GM12878 (cell line): ENCODE measurements around the gene MTSS2. TPM values are rescaled to one million over a fixed set of nuclear protein-coding genes. Genes with fewer than 3 reads are reported as not detected.

ENCODE experiments used
- ATAC-seq: fragments of 200-7000 bp; cut with Tn5 transposase; 3 replicates; pipeline ENCODE4 v1.9.1; 2020; ENCODE audit warnings: mild to moderate bottlenecking, moderate library complexity
- BruUV-seq: library from RNA; stranded (reverse); fragments of 400-500 nt; replicated peaks from 2 replicates; lab custom pipeline; 2021; lab: Mats Ljungman, UMichigan
- CTCF ChIA-PET: fragments of 300-600 bp; sonication (Branson Sonifier 250); formaldehyde crosslinking; extraction: SDS; loops from one replicate; lab custom pipeline; 2021; ENCODE audit warnings: inconsistent platforms; lab: Yijun Ruan, JAX
- POLR2A ChIA-PET: fragments of 350-600 bp; formaldehyde crosslinking; extraction: SDS; loops from one replicate; lab custom pipeline; 2021; ENCODE audit warnings: inconsistent platforms; lab: Charles Lee
- RAD21 ChIA-PET: fragments of 300-600 bp; sonication (Branson Sonifier 250); formaldehyde crosslinking; loops from one replicate; lab custom pipeline; 2023; ENCODE audit warnings: antibody characterized with exemption; ENCODE audit not compliant: unreplicated experiment; lab: Charles Lee
- SMC1A ChIA-PET: fragments of 300-600 bp; sonication (Branson Sonifier 250); formaldehyde crosslinking; loops from one replicate; lab custom pipeline; 2023; ENCODE audit not compliant: unreplicated experiment, uncharacterized antibody; lab: Charles Lee
- DNase-seq: peaks from one replicate; pipeline ENCODE4 v3.0.0-alpha.2; 2011; ENCODE audit warnings: low read depth, low spot score
- FAIRE-seq: peaks from 3 replicates; lab custom pipeline; 2011; peaks lifted over from hg19 to GRCh38; lab: Jason Lieb, UNC
- H2AFZ ChIP-seq: 2 replicates; pipeline ENCODE4 v1.6.0; 2011; ENCODE audit warnings: low read depth, low read length, control low read depth; ENCODE audit not compliant: control insufficient read depth
- H3K27ac ChIP-seq: 2 replicates; pipeline ENCODE4 v1.5.1; 2011; ENCODE audit warnings: control low read depth; ENCODE audit not compliant: control insufficient read depth, insufficient read depth
- H3K27me3 ChIP-seq, 2 experiments: replicated peaks in 1 of 2; 2 replicates each; pipeline versions ENCODE4 v1.6.0 to v1.6.1; 2011; ENCODE audit warnings: low read length in 1 of 2; ENCODE audit not compliant: control insufficient read depth in 2 of 2, insufficient read depth in 2 of 2
- H3K36me3 ChIP-seq, 2 experiments: 2 replicates each; pipeline ENCODE4 v1.5.1; 2011; ENCODE audit warnings: low read length in 1 of 2; ENCODE audit not compliant: control insufficient read depth in 2 of 2, insufficient read depth in 2 of 2
- H3K4me1 ChIP-seq: 2 replicates; pipeline ENCODE4 v1.6.1; 2011; ENCODE audit warnings: mild to moderate bottlenecking, low read length, moderate library complexity, mixed read lengths; ENCODE audit not compliant: control insufficient read depth, insufficient read depth
- H3K4me2 ChIP-seq: 2 replicates; pipeline ENCODE4 v1.6.0; 2011; ENCODE audit warnings: control low read depth; ENCODE audit not compliant: control insufficient read depth, insufficient read depth
- H3K4me3 ChIP-seq: fragments of 200-600 bp; sonication (generic); 2 replicates; pipeline ENCODE4 v1.5.1; 2016
- H3K79me2 ChIP-seq: 2 replicates; pipeline ENCODE4 v1.6.0; 2011; ENCODE audit warnings: low read length; ENCODE audit not compliant: control insufficient read depth, insufficient read depth
- H3K9ac ChIP-seq: 2 replicates; pipeline ENCODE4 v1.8.0; 2011; ENCODE audit warnings: low read length, control low read depth, mixed read lengths; ENCODE audit not compliant: control insufficient read depth, insufficient read depth
- H3K9me3 ChIP-seq: replicated peaks from 3 replicates; pipeline ENCODE4 v1.5.1; 2011; ENCODE audit warnings: mild to moderate bottlenecking, low read length; ENCODE audit not compliant: control insufficient read depth, insufficient read depth
- H4K20me1 ChIP-seq: 2 replicates; pipeline ENCODE4 v1.6.0; 2011; ENCODE audit not compliant: control insufficient read depth, insufficient read depth
- CBX5 ChIP-seq: sonication (generic); IDR thresholded peaks from 2 replicates; pipeline ENCODE4 v1.6.1; 2016; ENCODE audit warnings: low read depth, moderate library complexity, mild to moderate bottlenecking, inconsistent platforms
- EED ChIP-seq: sonication (generic); IDR thresholded peaks from 2 replicates; pipeline ENCODE4 v1.6.1; 2016; ENCODE audit warnings: antibody characterized with exemption, low read depth
- LARP7 ChIP-seq: fragments of 450-650 bp; IDR thresholded peaks from 2 replicates; pipeline ENCODE4 v1.6.1; 2017; ENCODE audit warnings: mild to moderate bottlenecking
- MAX ChIP-seq: IDR thresholded peaks from 2 replicates; pipeline ENCODE4 v1.6.1; 2012; ENCODE audit warnings: low read depth, low read length, improper control_type of control experiment
- MEF2B ChIP-seq: fragments of 450-650 bp; IDR thresholded peaks from 2 replicates; pipeline ENCODE4 v1.6.1; 2018; ENCODE audit warnings: mild to moderate bottlenecking, moderate library complexity; ENCODE audit not compliant: partially characterized antibody, poor library complexity, severe bottlenecking
- MLLT1 ChIP-seq: fragments of 450-650 bp; IDR thresholded peaks from 2 replicates; pipeline ENCODE4 v1.6.1; 2016; ENCODE audit warnings: mild to moderate bottlenecking
- MYC ChIP-seq: IDR thresholded peaks from 2 replicates; pipeline ENCODE4 v1.6.1; 2011; ENCODE audit warnings: mild to moderate bottlenecking, low read length, moderate library complexity, inconsistent platforms; ENCODE audit not compliant: insufficient read depth, insufficient replicate concordance, insufficient read length, severe bottlenecking
- PAX5 ChIP-seq: IDR thresholded peaks from 2 replicates; pipeline ENCODE4 v1.6.1; 2011; ENCODE audit warnings: low read depth, low read length, borderline replicate concordance
- SIX5 ChIP-seq: IDR thresholded peaks from 2 replicates; pipeline ENCODE4 v1.6.1; 2011; ENCODE audit warnings: mild to moderate bottlenecking, low read depth, low read length, moderate library complexity; ENCODE audit not compliant: severe bottlenecking
- SMARCA5 ChIP-seq: fragments of 450-650 bp; IDR thresholded peaks from 2 replicates; pipeline ENCODE4 v1.6.1; 2017; ENCODE audit warnings: mild to moderate bottlenecking
- SREBF1 ChIP-seq: IDR thresholded peaks from 2 replicates; pipeline ENCODE4 v1.6.1; 2012; ENCODE audit warnings: mild to moderate bottlenecking, low read length
- SRF ChIP-seq, 2 experiments: IDR thresholded peaks; 2 replicates each; pipeline ENCODE4 v1.6.1; 2011; ENCODE audit warnings: low read depth in 2 of 2, low read length in 2 of 2, mild to moderate bottlenecking in 1 of 2, moderate library complexity in 1 of 2
- TCF7 ChIP-seq: IDR thresholded peaks from 2 replicates; pipeline ENCODE4 v1.6.1; 2014; ENCODE audit warnings: antibody characterized with exemption, borderline replicate concordance
- ZNF687 ChIP-seq: fragments of 450-650 bp; IDR thresholded peaks from 2 replicates; pipeline ENCODE4 v1.6.1; 2017; ENCODE audit warnings: mild to moderate bottlenecking, moderate library complexity
- ZSCAN29 ChIP-seq: fragments of 450-650 bp; IDR thresholded peaks from 2 replicates; pipeline ENCODE4 v1.6.1; 2017; ENCODE audit warnings: mild to moderate bottlenecking, moderate library complexity
- WGBS: methylation state at CpG from one replicate; pipeline ENCODE4 v1.1.6; 2016; ENCODE audit warnings: low lambda C conversion rate; ENCODE audit not compliant: insufficient replicate concordance, insufficient coverage; ENCODE audit errors: missing lambda C conversion rate; 5-methylcytosine and 5-hydroxymethylcytosine counted together
- in situ Hi-C: fragments of 300-500 bp; cut with MboI; formaldehyde crosslinking; loops from 9 replicates; pipeline ENCODE4 v1.14.3; 2018; ENCODE audit warnings: mixed read lengths
- intact Hi-C: fragments of 100-400 bp; cut with micrococcal nuclease; formaldehyde crosslinking; loops from one replicate; pipeline ENCODE4 v1.14.2; 2022; ENCODE audit not compliant: unreplicated experiment
- polyA plus RNA-seq, 11 experiments: library from polyadenylated mRNA; depleted of rRNA in 4 of 11; unstranded in 6 of 11; stranded (reverse) in 5 of 11; fragments of >200 nt; fragmentation: Nextera tagmentation in 4 of 11; fragmentation: Illumina TruSeq in 1 of 11; extraction: Ambion mirVana in 4 of 11; extraction: Trizol in 1 of 11; gene quantifications; 1 replicate in 1 of 11; 2 replicates in 10 of 11; pipeline versions ENCODE4 v1.2.1 to v1.2.3, GENCODE V29; 2011 to 2016; ENCODE audit warnings: inconsistent platforms in 2 of 11, missing spikeins in 2 of 11, low read depth in 1 of 11
- total RNA-seq, 4 experiments: library from RNA; depleted of rRNA in 3 of 4; stranded (reverse); fragments of >200 nt in 3 of 4; fragmentation: Illumina TruSeq in 1 of 4; extraction: Trizol in 1 of 4; gene quantifications; 2 replicates each; pipeline versions ENCODE4 v1.2.1 to v1.2.3, GENCODE V29; 2013 to 2021

The MTSS2 gene
- total and polyA plus RNA-seq, 10 of the 15 experiments (the other 5 are each of a cell fraction or from before 2014, with no cell fraction given) = under 0.01 to 0.51 (median 0.14) TPM; not detected in 4

- TF ChIP-seq MLLT1 = no peak
- no peak for TF ChIP-seq SREBF1
- TF ChIP-seq SMARCA5 = no peak
- TF ChIP-seq SRF (IDR thresholded peaks at IDR 0.05; ENCODE audit: low read depth in 2 of 2, low read length in 2 of 2) = no peak
Measured at GRCh38 chr16:70709457-70709856, 23.6 kb upstream of the MTSS2 start (continued).

GRCh38 chr16:70708366-70709246 is 22.8 kb upstream of the MTSS2 start:
- H2AFZ ChIP-seq = no peak overlapping the region
- ATAC-seq (no peak), FAIRE-seq (no peak), DNase-seq (no peak)
- CTCF ChIA-PET = interaction anchor here (0.6 kb wide), 1 partner anchor 814 kb away, joined by 3 read pairs; no protein-coding TSS in a partner anchor
- H3K79me2 ChIP-seq = no peaks in the 10 kb centered on the region
- TF ChIP-seq ZSCAN29 (no peak), TCF7 (no peak), CBX5 (no peak), MEF2B (no peak), LARP7 (no peak), ZNF687 (no peak), MYC (no peak), PAX5 (no peak), EED (no peak), MAX (no peak), SIX5 (no peak)
- H3K4me3 ChIP-seq = no peak overlapping the region
- H3K27me3 ChIP-seq = no peaks in the 10 kb centered on the region
- no peak overlapping the region for H3K9ac ChIP-seq
- H3K36me3 ChIP-seq = peaks cover 2 to 5% of the 10 kb centered on the region in 2 experiments; a peak in 2 of 4 replicates
- H3K27ac ChIP-seq = no peak overlapping the region
- intact Hi-C loops (no loop called here), in situ Hi-C loops (no loop called here)
- SMC1A ChIA-PET = no interaction called here
- no peaks in the 10 kb centered on the region for H4K20me1 ChIP-seq
- POLR2A ChIA-PET = no interaction called here
- H3K4me1 ChIP-seq = no peaks in the 10 kb centered on the region
- no peak overlapping the region for H3K4me2 ChIP-seq
- WGBS = 86% methylated on average over 20 of the region's 20 CpGs
- H3K9me3 ChIP-seq = no peaks in the 10 kb centered on the region
- RAD21 ChIA-PET = no interaction called here
- BruUV-seq = no TSS peak
